ENCODE measurements around the gene ZNF302.
"Not testable (repeated sequence)": the region's sequence is repeated elsewhere in the genome, so short reads cannot be mapped to it uniquely, and the experiment has no call there.

The ZNF302 gene

GRCh38 chr19:34665275-34665674 is 12.2 kb upstream of the ZNF302 start:
- H3K36me3 ChIP-seq (replicated peaks); H3K4me3 ChIP-seq; in situ Hi-C loops (cut with MboI; ENCODE audit: low sequenced_read_pairs); H3K27me3 ChIP-seq (ENCODE audit: low read depth); DNase-seq (ENCODE audit: low spot score in 2 of 2); H3K9me3 ChIP-seq; H3K4me1 ChIP-seq: not testable (repeated sequence)

GRCh38 chr19:34666200-34666957 is 11.1 kb upstream of the ZNF302 start:
- H3K4me3 ChIP-seq: no peak overlapping the region
- in situ Hi-C loops (cut with MboI; ENCODE audit: low sequenced_read_pairs): no loop called here
- no peaks in the 10 kb centered on the region for H3K9me3 ChIP-seq
- H3K4me1 ChIP-seq: no peaks in the 10 kb centered on the region
- no peak for DNase-seq (ENCODE audit: low spot score in 2 of 2)
- no peaks in the 10 kb centered on the region for H3K36me3 ChIP-seq (replicated peaks)
- H3K27me3 ChIP-seq (ENCODE audit: low read depth): no peaks in the 10 kb centered on the region

DNA sequence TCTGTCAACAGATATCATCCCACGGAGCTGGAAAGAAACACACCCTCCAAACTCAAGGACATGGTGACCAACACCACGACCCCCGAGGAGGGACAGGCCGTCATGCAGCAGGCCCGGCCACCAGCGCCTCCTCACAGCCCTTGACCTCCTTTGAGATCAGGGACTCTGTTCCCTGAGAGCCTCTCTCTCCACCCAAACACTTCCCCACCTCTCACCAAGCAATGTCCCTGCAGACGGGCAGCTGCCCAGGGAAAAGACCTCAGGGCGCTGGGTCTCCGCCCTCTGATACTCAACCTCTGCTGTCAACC is 10.6 kb upstream of the ZNF302 start:
- in situ Hi-C loops (cut with MboI; ENCODE audit: low sequenced_read_pairs): no loop called here
- Histone ChIP-seq H3K4me3 (no peak overlapping the region), H3K27me3 (ENCODE audit: low read depth) (no peaks in the 10 kb centered on the region), H3K9me3 (no peaks in the 10 kb centered on the region), H3K36me3 (replicated peaks) (no peaks in the 10 kb centered on the region), H3K4me1 (no peaks in the 10 kb centered on the region)
- DNase-seq (ENCODE audit: low spot score in 2 of 2): no peak

DNA sequence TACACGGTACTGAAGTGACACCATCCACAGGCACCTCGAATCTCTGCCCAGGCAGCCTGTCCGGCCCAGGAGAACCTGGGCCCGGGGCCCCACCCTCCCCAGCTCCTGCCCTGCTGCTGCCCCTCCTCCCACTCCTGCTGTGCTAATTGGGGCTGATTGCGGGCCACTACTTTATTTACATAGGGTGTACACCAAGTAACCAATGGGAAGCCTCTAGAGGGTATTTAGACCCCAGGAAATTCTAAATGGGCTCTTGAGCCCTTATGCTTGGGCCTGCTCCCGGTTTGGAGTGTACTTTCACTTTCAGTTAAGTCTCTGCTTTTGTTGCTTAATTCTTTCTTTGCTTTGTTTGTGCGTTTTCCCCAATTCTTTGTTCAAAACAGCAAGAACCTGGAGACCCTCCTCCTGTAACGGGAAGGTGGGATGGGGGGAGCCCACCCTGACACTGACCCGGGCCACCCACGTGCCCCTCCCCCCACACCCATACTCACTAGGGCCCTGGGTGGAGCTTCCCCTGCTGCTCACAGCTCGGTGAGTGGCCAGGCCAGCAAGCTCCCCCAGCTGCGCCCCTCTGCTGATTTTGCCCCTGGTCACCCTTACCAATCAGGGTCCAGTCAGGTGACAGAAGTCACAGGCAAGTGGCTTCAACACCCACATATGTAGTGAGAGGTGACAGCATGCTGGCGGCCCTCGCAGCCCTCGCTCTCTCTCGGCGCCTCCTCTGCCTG is 10.0 kb upstream of the ZNF302 start:
- H3K4me1 ChIP-seq: no peaks in the 10 kb centered on the region
- in situ Hi-C loops (cut with MboI; ENCODE audit: low sequenced_read_pairs): no loop called here
- no peak overlapping the region for H3K4me3 ChIP-seq
- H3K27me3 ChIP-seq (ENCODE audit: low read depth): no peaks in the 10 kb centered on the region
- H3K36me3 ChIP-seq (replicated peaks): no peaks in the 10 kb centered on the region
- no peak for DNase-seq (ENCODE audit: low spot score in 2 of 2)
- no peaks in the 10 kb centered on the region for H3K9me3 ChIP-seq

DNA sequence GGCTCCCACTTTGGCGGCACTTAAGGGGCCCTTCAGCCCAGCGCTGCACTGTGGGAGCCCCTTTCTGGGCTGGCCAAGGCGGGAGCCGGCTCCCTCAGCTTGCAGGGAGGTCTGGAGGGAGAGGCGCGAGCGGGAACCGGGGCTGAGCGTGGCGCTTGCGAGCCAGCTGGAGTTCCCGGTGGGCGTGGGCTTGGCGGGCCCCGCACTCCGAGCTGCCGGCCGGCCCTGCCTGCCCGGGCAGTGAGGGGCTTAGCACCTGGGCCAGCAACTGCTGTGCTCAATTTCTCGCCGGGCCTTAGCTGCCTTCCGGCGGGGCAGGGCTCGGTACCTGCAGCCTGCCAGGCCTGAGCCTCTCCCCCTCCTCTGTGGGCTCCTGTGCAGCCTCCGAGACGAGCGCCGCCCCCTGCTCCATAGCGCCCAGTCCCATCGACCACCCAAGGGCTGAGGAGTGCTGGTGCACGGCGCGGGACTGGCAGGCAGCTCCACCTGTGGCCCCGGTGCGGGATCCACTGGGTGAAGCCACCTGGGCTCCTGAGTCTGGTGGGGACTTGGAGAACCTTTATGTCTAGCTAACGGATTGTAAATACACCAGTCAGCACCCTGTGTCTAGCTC is 9.3 kb upstream of the ZNF302 start:
- in situ Hi-C loops (cut with MboI; ENCODE audit: low sequenced_read_pairs); H3K27me3 ChIP-seq (ENCODE audit: low read depth); H3K9me3 ChIP-seq; H3K4me1 ChIP-seq; DNase-seq (ENCODE audit: low spot score in 2 of 2); H3K36me3 ChIP-seq (replicated peaks); H3K4me3 ChIP-seq: not testable (repeated sequence)

DNA sequence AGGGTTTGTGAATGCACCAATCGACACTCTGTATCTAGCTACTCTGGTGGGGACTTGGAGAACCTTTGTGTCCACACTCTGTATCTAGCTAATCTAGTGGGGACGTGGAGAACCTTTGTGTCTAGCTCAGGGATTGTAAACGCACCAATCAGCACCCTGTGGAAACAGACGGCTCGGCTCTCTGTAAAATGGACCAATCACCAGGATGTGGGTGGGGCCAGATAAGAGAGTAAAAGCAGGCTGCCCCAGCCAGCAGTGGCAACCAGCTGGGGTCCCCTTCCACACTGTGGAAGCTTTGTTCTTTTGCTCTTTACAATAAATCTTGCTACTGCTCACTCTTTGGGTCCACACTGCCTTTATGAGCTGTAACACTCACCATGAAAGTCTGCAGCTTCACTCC is 8.8 kb upstream of the ZNF302 start:
- H3K27me3 ChIP-seq (ENCODE audit: low read depth); H3K4me3 ChIP-seq; H3K4me1 ChIP-seq; H3K9me3 ChIP-seq; DNase-seq (ENCODE audit: low spot score in 2 of 2); H3K36me3 ChIP-seq (replicated peaks); in situ Hi-C loops (cut with MboI; ENCODE audit: low sequenced_read_pairs): not testable (repeated sequence)

- Histone ChIP-seq H3K9me3 (no peaks in the 10 kb centered on the region), H3K27me3 (ENCODE audit: low read depth) (no peaks in the 10 kb centered on the region), H3K36me3 (replicated peaks) (no peaks in the 10 kb centered on the region), H3K4me1 (no peaks in the 10 kb centered on the region), H3K4me3 (no peak overlapping the region)
- in situ Hi-C loops (cut with MboI; ENCODE audit: low sequenced_read_pairs): no loop called here
- DNase-seq (ENCODE audit: low spot score in 2 of 2): no peak
These were observed 8.2 kb upstream of the ZNF302 start for GRCh38 chr19:34669305-34669704.

- H3K27me3 ChIP-seq (ENCODE audit: low read depth): no peaks in the 10 kb centered on the region
- H3K4me3 ChIP-seq: no peak overlapping the region
- in situ Hi-C loops (cut with MboI; ENCODE audit: low sequenced_read_pairs): no loop called here
- peaks cover 3% of the 10 kb centered on the region for H3K9me3 ChIP-seq
- no peaks in the 10 kb centered on the region for H3K4me1 ChIP-seq
- DNase-seq (ENCODE audit: low spot score in 2 of 2): no peak
- H3K36me3 ChIP-seq (replicated peaks): no peaks in the 10 kb centered on the region
These were observed 5.5 kb upstream of the ZNF302 start for GRCh38 chr19:34671972-34672371.

DNA sequence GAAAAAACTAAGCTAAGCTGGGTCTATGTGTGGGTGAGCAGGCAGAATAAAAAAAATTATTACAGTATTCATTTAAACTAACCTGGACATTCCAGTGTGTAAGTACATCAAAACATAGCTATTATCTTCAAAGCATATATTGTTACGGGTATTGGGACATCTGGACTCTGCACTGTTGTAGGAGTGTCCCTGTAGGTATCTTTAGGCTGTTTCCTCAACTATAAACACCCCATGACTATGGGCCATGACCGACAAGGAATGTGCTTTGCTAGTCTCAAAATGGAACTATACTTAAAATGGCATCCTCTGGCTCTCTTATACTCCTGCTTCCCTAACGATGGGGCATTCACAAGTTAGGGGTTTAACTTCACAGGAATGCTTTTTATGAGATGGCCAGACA is 3.9 kb upstream of the ZNF302 start:
- H3K36me3 ChIP-seq (replicated peaks): no peaks in the 10 kb centered on the region; the same call in 1 of the 2 replicates
- H3K4me1 ChIP-seq: peaks cover 5% of the 10 kb centered on the region; the same call in 1 of the 2 replicates
- no peaks in the 10 kb centered on the region for H3K27me3 ChIP-seq (ENCODE audit: low read depth)
- in situ Hi-C loops (cut with MboI; ENCODE audit: low sequenced_read_pairs): no loop called here
- no peak overlapping the region for H3K4me3 ChIP-seq
- DNase-seq (ENCODE audit: low spot score in 2 of 2): no peak
- peaks cover 3% of the 10 kb centered on the region for H3K9me3 ChIP-seq

- Histone ChIP-seq H3K9me3 (peaks cover 3% of the 10 kb centered on the region), H3K4me3 (no peak overlapping the region), H3K4me1 (peaks cover 5% of the 10 kb centered on the region; the same call in 1 of the 2 replicates), H3K36me3 (replicated peaks) (peaks cover 15% of the 10 kb centered on the region), H3K27me3 (ENCODE audit: low read depth) (no peaks in the 10 kb centered on the region)
- in situ Hi-C loops (cut with MboI; ENCODE audit: low sequenced_read_pairs): no loop called here
- no peak for DNase-seq (ENCODE audit: low spot score in 2 of 2)
These were observed 2.2 kb upstream of the ZNF302 start for GRCh38 chr19:34675250-34675649.

- H3K36me3 ChIP-seq (replicated peaks): peaks cover 18% of the 10 kb centered on the region
- no peaks in the 10 kb centered on the region for H3K27me3 ChIP-seq (ENCODE audit: low read depth)
- H3K4me3 ChIP-seq: no peak overlapping the region
- peaks cover 3% of the 10 kb centered on the region for H3K9me3 ChIP-seq
- in situ Hi-C loops (cut with MboI; ENCODE audit: low sequenced_read_pairs): no loop called here
- H3K4me1 ChIP-seq: peaks cover 5% of the 10 kb centered on the region; the same call in 1 of the 2 replicates
- DNase-seq (ENCODE audit: low spot score in 2 of 2): no peak
These were observed 1.6 kb upstream of the ZNF302 start for GRCh38 chr19:34675919-34676318.

DNA sequence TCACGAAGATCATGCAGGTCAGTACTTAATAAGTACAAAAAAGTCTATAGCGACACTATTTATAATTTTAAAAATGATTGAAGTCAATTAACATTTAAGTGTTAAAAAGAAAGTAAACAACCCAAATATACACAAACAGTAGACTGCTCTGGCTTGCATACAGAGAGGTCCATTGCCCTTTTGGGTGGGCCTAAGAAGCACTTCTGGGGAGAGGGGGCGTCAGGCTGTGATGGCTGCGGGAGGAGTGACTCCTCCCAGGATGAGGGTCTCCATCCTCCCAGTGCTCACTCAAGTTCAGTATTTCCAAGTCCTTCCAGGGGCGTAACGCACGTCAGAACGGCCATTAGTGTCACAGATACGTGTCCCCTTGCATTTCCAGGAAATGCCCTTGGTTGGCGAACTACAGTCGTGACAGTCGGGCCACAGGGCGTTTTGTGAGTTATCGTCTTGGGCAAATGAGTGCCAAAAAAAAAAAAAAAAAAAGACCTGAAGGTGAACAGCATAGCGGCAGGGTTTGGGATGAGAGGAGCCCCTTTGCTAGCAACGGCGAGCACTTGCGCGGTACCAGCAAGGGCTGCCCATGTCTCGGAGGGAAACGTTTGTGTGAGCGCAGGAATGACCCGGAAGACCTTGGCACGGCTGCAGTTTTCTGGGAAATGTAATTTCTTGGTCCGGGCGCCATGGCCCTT is 637 bp upstream of the ZNF302 start, which contains the start of gene SCGB2B2:
Gene SCGB2B2, minus strand, starts transcription at position 463 of the 689 bp plus-strand sequence. CDS start 82,596 bp downstream, outside the sequence.
- peaks cover 5% of the 10 kb centered on the region; the same call in 1 of the 2 replicates for H3K4me1 ChIP-seq
- H3K36me3 ChIP-seq (replicated peaks): peaks cover 21% of the 10 kb centered on the region
- H3K4me3 ChIP-seq: peak within 1 kb of the TSS; percentile 57
- peaks cover 3% of the 10 kb centered on the region for H3K9me3 ChIP-seq
- no peaks in the 10 kb centered on the region for H3K27me3 ChIP-seq (ENCODE audit: low read depth)
- DNase-seq (ENCODE audit: low spot score in 2 of 2): peak in 1 of 2 experiments; percentile 14
- in situ Hi-C loops (cut with MboI; ENCODE audit: low sequenced_read_pairs): no loop called here

GRCh38 chr19:34678085-34678412 is 571 bp downstream of the ZNF302 start:
- H3K4me3 ChIP-seq: peak overlapping the region; percentile 57
- no peak for DNase-seq (ENCODE audit: low spot score in 2 of 2)
- H3K36me3 ChIP-seq (replicated peaks): peaks cover 30% of the 10 kb centered on the region
- H3K4me1 ChIP-seq: peaks cover 5% of the 10 kb centered on the region; the same call in 1 of the 2 replicates
- H3K9me3 ChIP-seq: peaks cover 3% of the 10 kb centered on the region
- in situ Hi-C loops (cut with MboI; ENCODE audit: low sequenced_read_pairs): no loop called here
- H3K27me3 ChIP-seq (ENCODE audit: low read depth): no peaks in the 10 kb centered on the region

- Histone ChIP-seq H3K36me3 (replicated peaks) (peaks cover 33% of the 10 kb centered on the region), H3K9me3 (peaks cover 3% of the 10 kb centered on the region), H3K27me3 (ENCODE audit: low read depth) (no peaks in the 10 kb centered on the region), H3K4me1 (peaks cover 5% of the 10 kb centered on the region; the same call in 1 of the 2 replicates), H3K4me3 (no peak overlapping the region)
- in situ Hi-C loops (cut with MboI; ENCODE audit: low sequenced_read_pairs): no loop called here
- DNase-seq (ENCODE audit: low spot score in 2 of 2): no peak
These were observed 943 bp downstream of the ZNF302 start for GRCh38 chr19:34678421-34678820.
